Stomach (tissue), 9 donors: ENCODE results near the gene ATP6V1G3. TPM values are rescaled to one million over a fixed set of nuclear protein-coding genes. Genes with fewer than 3 reads are reported as not detected.

ENCODE experiments used
- DNase-seq, 2 donors: peaks; one replicate each; pipeline versions ENCODE4 v3.0.0 to v3.0.0-alpha.2; 2013 to 2019
- H3K27ac ChIP-seq, 5 donors: fragments of 200-600 bp in 4 of 5; sonication (generic) in 4 of 5; one replicate each; pipeline ENCODE4 v1.5.1; 2013 to 2019; ENCODE audit warnings: mild to moderate bottlenecking in 1 of 5, moderate library complexity in 1 of 5
- H3K27me3 ChIP-seq, 3 donors: fragments of 200-600 bp; sonication (generic); one replicate each; pipeline ENCODE4 v1.5.1; 2017 to 2019; ENCODE audit warnings: mixed run types in 1 of 3
- H3K36me3 ChIP-seq, 4 donors: fragments of 200-600 bp; sonication (generic); 1 replicate in 3 of 4; 2 replicates in 1 of 4; pipeline ENCODE4 v1.5.1; 2016 to 2019
- H3K4me1 ChIP-seq, 4 donors: fragments of 200-600 bp; sonication (generic); one replicate each; pipeline ENCODE4 v1.5.1; 2016 to 2019
- H3K4me3 ChIP-seq, 4 donors: fragments of 200-600 bp; sonication (generic) in 3 of 4; one replicate each; pipeline ENCODE4 v1.5.1; 2016 to 2019; ENCODE audit warnings: mild to moderate bottlenecking in 1 of 4
- H3K9me3 ChIP-seq, 4 donors: fragments of 200-600 bp; sonication (generic); one replicate each; pipeline ENCODE4 v1.5.1; 2016 to 2019
- EP300 ChIP-seq: sonication (generic); formaldehyde crosslinking; IDR thresholded peaks from one replicate; pipeline ENCODE4 v1.6.1; 2017; ENCODE audit warnings: antibody characterized with exemption
- POLR2A ChIP-seq, 4 donors: fragments of 450-650 bp; IDR thresholded peaks; one replicate each; pipeline ENCODE4 v1.6.1; 2016; ENCODE audit warnings: antibody characterized with exemption in 4 of 4, control low read depth in 2 of 4, mild to moderate bottlenecking in 1 of 4, moderate library complexity in 1 of 4
- POLR2AphosphoS5 ChIP-seq, 3 donors: sonication (generic); formaldehyde crosslinking; IDR thresholded peaks; one replicate each; pipeline ENCODE4 v1.6.1; 2016; ENCODE audit warnings: antibody characterized with exemption in 3 of 3
- whole genome bisulfite sequencing, 5 donors: extraction: QIAGEN DNeasy Blood & Tissue Kit in 3 of 5; methylation state at CpG; one replicate each; pipeline versions ENCODE4 v1.1.5 to v1.1.7; 2013 to 2018; 5-methylcytosine and 5-hydroxymethylcytosine counted together
- intact Hi-C: fragments of 100-400 bp; cut with DNase I; formaldehyde crosslinking; loops from one replicate; pipeline ENCODE4 v1.15.1; 2023; ENCODE audit warnings: low total_unique reads
- polyA plus RNA-seq, 3 donors: library from polyadenylated mRNA; stranded (reverse); fragments of 200-250 nt; gene quantifications; one replicate each; pipeline ENCODE4 v1.2.3, GENCODE V29; 2013
- total RNA-seq, 5 donors: library from RNA; depleted of rRNA; stranded (reverse); fragments of >200 nt; gene quantifications; one replicate each; pipeline versions ENCODE4 v1.1.0 to v1.2.3, GENCODE V29; 2014 to 2016
- TF ChIP-seq, protein P1 (sequence below), 7 experiments: fragments of 450-650 bp in 4 of 7; fragments of 200-600 bp in 3 of 7; sonication (generic) in 3 of 7; IDR thresholded peaks; one replicate each; pipeline ENCODE4 v1.5.1; 2016 to 2019; ENCODE audit warnings: antibody characterized with exemption in 7 of 7, control low read depth in 2 of 7, mild to moderate bottlenecking in 1 of 7
- donor health status: healthy with polysubstance abuse.
- donor health status: Bipolar disorder and iron deficiency.
- donor health status: healthy.

The ATP6V1G3 gene
- total and polyA plus RNA-seq, 8 donors: not detected

DNA sequence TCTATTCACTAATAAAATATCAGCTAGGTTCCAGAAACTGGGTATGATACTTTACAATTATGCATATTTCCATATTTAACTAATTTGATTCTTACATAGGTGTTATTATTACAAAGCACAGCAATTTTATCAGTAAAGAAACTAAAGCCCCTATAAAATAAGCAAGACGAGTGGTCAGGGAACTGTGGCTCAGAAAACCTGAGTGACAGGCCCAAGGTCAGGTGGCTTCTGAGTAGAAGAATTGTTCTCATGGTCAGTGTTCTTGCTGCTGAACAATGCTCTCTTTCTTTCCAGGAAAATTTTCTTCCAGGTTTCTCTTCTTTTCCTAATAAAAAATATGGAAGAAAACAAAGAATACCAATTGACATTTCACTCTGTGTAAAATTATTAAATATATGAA lies 2.2 kb upstream of the ATP6V1G3 start:
- TF ChIP-seq EP300: no peak
- TF ChIP-seq POLR2A (IDR thresholded peaks at IDR 0.05): no peak
- TF ChIP-seq, protein P1, sequence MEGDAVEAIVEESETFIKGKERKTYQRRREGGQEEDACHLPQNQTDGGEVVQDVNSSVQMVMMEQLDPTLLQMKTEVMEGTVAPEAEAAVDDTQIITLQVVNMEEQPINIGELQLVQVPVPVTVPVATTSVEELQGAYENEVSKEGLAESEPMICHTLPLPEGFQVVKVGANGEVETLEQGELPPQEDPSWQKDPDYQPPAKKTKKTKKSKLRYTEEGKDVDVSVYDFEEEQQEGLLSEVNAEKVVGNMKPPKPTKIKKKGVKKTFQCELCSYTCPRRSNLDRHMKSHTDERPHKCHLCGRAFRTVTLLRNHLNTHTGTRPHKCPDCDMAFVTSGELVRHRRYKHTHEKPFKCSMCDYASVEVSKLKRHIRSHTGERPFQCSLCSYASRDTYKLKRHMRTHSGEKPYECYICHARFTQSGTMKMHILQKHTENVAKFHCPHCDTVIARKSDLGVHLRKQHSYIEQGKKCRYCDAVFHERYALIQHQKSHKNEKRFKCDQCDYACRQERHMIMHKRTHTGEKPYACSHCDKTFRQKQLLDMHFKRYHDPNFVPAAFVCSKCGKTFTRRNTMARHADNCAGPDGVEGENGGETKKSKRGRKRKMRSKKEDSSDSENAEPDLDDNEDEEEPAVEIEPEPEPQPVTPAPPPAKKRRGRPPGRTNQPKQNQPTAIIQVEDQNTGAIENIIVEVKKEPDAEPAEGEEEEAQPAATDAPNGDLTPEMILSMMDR (IDR thresholded peaks at IDR 0.05): no peak
- TF ChIP-seq POLR2AphosphoS5 (IDR thresholded peaks at IDR 0.05): no peak
- no peak for DNase-seq
- H3K27me3 ChIP-seq: no peaks in the 10 kb centered on the region
- no peaks in the 10 kb centered on the region for H3K4me1 ChIP-seq
- no peaks in the 10 kb centered on the region for H3K36me3 ChIP-seq
- no peaks in the 10 kb centered on the region for H3K9me3 ChIP-seq
- H3K27ac ChIP-seq: no peak overlapping the region
- 23 to 52% (median 35%) methylated on average over 1 of the region's 1 CpG for WGBS, 5 donors
- intact Hi-C loops: no loop called here
- no peak overlapping the region for H3K4me3 ChIP-seq

DNA sequence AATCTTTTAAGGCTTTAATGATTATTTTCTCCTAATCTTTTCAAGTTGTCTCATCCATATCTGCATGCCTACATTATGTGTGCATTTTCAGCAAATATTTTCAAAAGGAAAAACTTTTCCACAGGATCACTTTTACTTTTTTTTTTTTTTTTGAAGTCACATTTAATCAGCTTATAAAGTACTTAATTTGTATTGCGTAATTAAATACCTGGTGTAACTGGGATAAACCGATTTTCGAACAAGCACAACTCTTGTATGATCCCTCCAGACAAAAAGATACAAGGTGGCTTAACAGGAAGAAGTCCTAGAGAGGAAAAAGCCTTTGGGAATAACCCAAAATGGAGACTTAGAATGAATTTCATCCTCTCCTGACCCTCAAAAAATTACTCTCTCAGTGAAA lies 1.3 kb upstream of the ATP6V1G3 start:
- intact Hi-C loops: no loop called here
- WGBS, 5 donors: 86 to 92% (median 90%) methylated on average over 3 of the region's 3 CpGs

DNA sequence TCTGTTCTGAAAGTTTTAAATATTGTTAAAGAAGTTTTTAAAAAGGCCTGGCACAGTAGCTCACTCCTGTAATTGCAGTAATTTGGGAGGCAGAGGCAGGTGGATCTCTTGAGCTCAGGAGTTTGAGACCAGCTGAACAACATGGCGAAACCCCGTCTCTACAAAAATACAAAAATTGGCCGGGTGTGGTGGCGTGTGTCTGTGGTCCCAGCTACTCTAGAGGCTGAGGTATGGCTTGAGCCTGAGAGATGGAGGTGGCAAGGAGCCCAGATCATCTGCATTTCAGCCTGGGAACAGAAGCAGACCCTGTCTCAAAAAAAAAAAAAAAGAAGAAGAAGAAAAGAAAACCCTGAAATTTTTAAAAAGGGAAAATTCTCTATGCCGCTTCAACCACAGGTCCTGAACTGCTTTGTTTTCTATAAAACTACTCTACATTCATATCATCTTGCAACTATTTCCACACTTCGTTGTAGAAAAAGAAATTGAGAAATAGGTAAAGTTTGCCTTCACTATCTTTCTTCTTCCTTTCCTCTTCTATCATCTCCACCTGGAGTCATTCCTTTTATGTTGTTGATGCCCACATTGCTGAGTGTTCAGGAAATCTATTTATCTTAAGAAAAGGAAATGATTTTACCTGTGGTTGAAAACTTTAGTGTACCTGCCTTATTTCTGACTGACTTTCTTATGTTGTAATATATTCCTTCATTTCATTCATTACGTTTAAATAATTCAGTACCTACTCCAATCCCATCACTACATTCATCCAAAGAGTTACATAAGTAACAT lies 1.7 kb downstream of the ATP6V1G3 start:
- WGBS, 5 donors: 84 to 89% (median 86%) methylated on average over 7 of the region's 7 CpGs
- TF ChIP-seq, protein P1 (IDR thresholded peaks at IDR 0.05): no peak
- TF ChIP-seq POLR2AphosphoS5 (IDR thresholded peaks at IDR 0.05): no peak
- no peak for TF ChIP-seq EP300
- no peak for TF ChIP-seq POLR2A (IDR thresholded peaks at IDR 0.05)
- H3K27ac ChIP-seq: no peak overlapping the region

More for the DNA sequence above, 1.3 kb upstream of the ATP6V1G3 start:
- TF ChIP-seq, protein P1 (IDR thresholded peaks at IDR 0.05): no peak
- TF ChIP-seq POLR2AphosphoS5 (IDR thresholded peaks at IDR 0.05) (no peak), EP300 (no peak), POLR2A (IDR thresholded peaks at IDR 0.05) (no peak)
- Histone ChIP-seq H3K4me1 (no peaks in the 10 kb centered on the region), H3K27ac (no peak overlapping the region), H3K27me3 (no peaks in the 10 kb centered on the region), H3K36me3 (no peaks in the 10 kb centered on the region), H3K4me3 (no peak overlapping the region), H3K9me3 (no peaks in the 10 kb centered on the region)
- no peak for DNase-seq

DNA sequence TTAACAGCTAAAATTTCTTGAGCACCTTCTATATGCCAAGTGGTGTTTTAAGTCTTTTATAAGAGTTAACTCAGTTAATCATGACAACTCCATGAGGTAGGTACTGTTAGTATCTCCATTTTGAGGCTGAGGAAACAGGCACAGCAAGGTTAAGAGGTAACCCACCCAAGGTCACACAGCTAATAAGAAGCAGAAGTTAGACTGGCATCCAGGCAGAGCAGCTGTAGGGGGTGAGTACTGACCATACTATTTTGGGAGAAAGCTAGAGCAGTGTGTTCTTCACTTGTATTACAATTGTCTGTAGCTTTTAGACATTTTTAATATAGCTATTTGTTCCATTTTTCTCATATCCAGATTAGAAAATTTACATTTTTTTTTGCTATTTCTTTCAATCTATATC lies 4.8 kb downstream of the ATP6V1G3 start:
- no peaks in the 10 kb centered on the region for H3K4me1 ChIP-seq
- intact Hi-C loops: no loop called here
- no peaks in the 10 kb centered on the region for H3K9me3 ChIP-seq
- TF ChIP-seq POLR2AphosphoS5 (IDR thresholded peaks at IDR 0.05) (no peak), EP300 (no peak), POLR2A (IDR thresholded peaks at IDR 0.05) (no peak)
- TF ChIP-seq, protein P1 (IDR thresholded peaks at IDR 0.05): no peak
- no peak overlapping the region for H3K27ac ChIP-seq
- no peaks in the 10 kb centered on the region for H3K36me3 ChIP-seq
- H3K27me3 ChIP-seq: no peaks in the 10 kb centered on the region
- no peak for DNase-seq
- no peak overlapping the region for H3K4me3 ChIP-seq

More for the DNA sequence above, 1.7 kb downstream of the ATP6V1G3 start:
- Histone ChIP-seq H3K4me3 (no peak overlapping the region), H3K27me3 (no peaks in the 10 kb centered on the region), H3K4me1 (no peaks in the 10 kb centered on the region), H3K9me3 (no peaks in the 10 kb centered on the region), H3K36me3 (no peaks in the 10 kb centered on the region)
- intact Hi-C loops: no loop called here
- no peak for DNase-seq
